Activated B cell treated with CpG ODN at 0.5 μM for 24 hours (primary cell): ENCODE measurements around the gene ZDHHC14. TPM values are rescaled to one million over a fixed set of nuclear protein-coding genes. Genes with fewer than 3 reads are reported as not detected.

Source experiments
- ATAC-seq: fragments of 200-7000 bp; cut with Tn5 transposase; one replicate; pipeline ENCODE4 v1.10.0; 2021; ENCODE audit warnings: low read depth, mild to moderate bottlenecking, moderate library complexity
- CTCF ChIA-PET: fragments of 350-600 bp; sonication (Branson Sonifier 250); formaldehyde crosslinking; loops from one replicate; lab custom pipeline; 2021; ENCODE audit warnings: antibody characterized with exemption; lab: Charles Lee
- POLR2A ChIA-PET: fragments of 350-600 bp; sonication (Branson Sonifier 250); formaldehyde crosslinking; loops from one replicate; lab custom pipeline; 2021; ENCODE audit warnings: antibody characterized with exemption; lab: Charles Lee
- DNase-seq: peaks from one replicate; pipeline ENCODE4 v3.0.0; 2022
- H3K27ac Mint-ChIP-seq: one replicate; pipeline ENCODE4 v1.8.0; 2020; ENCODE audit warnings: mixed read lengths
- H3K27me3 Mint-ChIP-seq: one replicate; pipeline ENCODE4 v1.8.0; 2021; ENCODE audit warnings: mixed read lengths
- H3K36me3 Mint-ChIP-seq: one replicate; pipeline ENCODE4 v1.8.0; 2021; ENCODE audit warnings: low read depth, mixed read lengths
- H3K4me1 Mint-ChIP-seq: one replicate; pipeline ENCODE4 v1.8.0; 2021; ENCODE audit warnings: mixed read lengths
- H3K4me3 Mint-ChIP-seq: one replicate; pipeline ENCODE4 v1.8.0; 2020; ENCODE audit warnings: mild to moderate bottlenecking, mixed read lengths
- H3K9me3 Mint-ChIP-seq: one replicate; pipeline ENCODE4 v1.8.0; 2020; ENCODE audit warnings: mixed read lengths
- intact Hi-C: fragments of 100-400 bp; cut with micrococcal nuclease; formaldehyde crosslinking; loops from one replicate; pipeline ENCODE4 v1.15.1; 2024
- total RNA-seq: library from RNA; stranded (reverse); gene quantifications from 2 replicates; pipeline ENCODE4 v1.2.3, GENCODE V29; 2022
- TF ChIP-seq, protein P1 (sequence below): fragments of 200-600 bp; IDR thresholded peaks from one replicate; pipeline ENCODE4 v1.8.0; 2022; ENCODE audit warnings: antibody characterized with exemption, mild to moderate bottlenecking

ZDHHC14 gene
- total RNA-seq, 1 donor from 2014 or later = 25.3 TPM

DNA sequence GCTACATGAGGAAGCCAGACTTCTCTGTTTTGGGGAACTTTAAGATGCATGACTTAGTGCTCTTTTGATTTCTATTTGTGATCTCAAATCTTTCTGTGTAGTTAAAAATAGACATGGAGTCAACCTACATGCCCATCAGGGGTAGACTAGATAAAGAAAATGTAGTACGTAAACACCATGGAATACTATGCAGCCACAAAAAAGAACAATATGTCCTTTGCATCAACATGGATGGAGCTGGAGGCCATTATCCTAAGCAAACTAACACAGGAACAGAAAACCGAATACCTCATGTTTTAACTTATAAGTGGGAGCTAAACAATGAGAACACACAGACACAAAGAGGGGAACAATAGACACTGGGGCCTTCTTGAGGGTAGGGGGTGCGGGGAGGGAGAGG is 102.8 kb downstream of the ZDHHC14 start:
- ChIA-PET CTCF (no interaction called here), POLR2A (no interaction called here)
- ATAC-seq (no peak), DNase-seq (no peak)
- TF ChIP-seq, protein P1, sequence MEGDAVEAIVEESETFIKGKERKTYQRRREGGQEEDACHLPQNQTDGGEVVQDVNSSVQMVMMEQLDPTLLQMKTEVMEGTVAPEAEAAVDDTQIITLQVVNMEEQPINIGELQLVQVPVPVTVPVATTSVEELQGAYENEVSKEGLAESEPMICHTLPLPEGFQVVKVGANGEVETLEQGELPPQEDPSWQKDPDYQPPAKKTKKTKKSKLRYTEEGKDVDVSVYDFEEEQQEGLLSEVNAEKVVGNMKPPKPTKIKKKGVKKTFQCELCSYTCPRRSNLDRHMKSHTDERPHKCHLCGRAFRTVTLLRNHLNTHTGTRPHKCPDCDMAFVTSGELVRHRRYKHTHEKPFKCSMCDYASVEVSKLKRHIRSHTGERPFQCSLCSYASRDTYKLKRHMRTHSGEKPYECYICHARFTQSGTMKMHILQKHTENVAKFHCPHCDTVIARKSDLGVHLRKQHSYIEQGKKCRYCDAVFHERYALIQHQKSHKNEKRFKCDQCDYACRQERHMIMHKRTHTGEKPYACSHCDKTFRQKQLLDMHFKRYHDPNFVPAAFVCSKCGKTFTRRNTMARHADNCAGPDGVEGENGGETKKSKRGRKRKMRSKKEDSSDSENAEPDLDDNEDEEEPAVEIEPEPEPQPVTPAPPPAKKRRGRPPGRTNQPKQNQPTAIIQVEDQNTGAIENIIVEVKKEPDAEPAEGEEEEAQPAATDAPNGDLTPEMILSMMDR = no peak
- H3K27me3 Mint-ChIP-seq = no peaks in the 10 kb centered on the region
- H3K4me1 Mint-ChIP-seq = peaks cover 44% of the 10 kb centered on the region
- intact Hi-C loops = no loop called here
- H3K9me3 Mint-ChIP-seq = peaks cover 2% of the 10 kb centered on the region
- H3K36me3 Mint-ChIP-seq = no peaks in the 10 kb centered on the region
- H3K27ac Mint-ChIP-seq = no peak overlapping the region
- H3K4me3 Mint-ChIP-seq = no peak overlapping the region

DNA sequence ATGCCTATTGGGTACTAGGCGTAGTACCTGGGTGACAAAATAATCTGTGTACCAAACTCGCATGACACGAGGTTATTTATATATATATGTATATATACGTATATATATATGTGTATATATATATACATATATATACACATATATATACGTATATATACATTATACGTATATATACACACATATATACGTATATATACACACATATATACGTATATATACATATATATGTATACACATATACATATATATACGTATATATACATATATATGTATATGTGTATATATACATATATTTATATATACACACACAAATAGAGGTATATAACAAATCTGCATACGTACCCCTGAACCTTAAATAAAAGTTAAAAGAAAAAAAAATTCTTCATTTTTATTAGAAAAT is 103.2 kb downstream of the ZDHHC14 start:
- Mint-ChIP-seq H3K9me3 (peaks cover 2% of the 10 kb centered on the region), H3K27me3 (no peaks in the 10 kb centered on the region), H3K27ac (no peak overlapping the region), H3K4me1 (peaks cover 47% of the 10 kb centered on the region), H3K36me3 (no peaks in the 10 kb centered on the region), H3K4me3 (no peak overlapping the region)
- intact Hi-C loops = no loop called here
- CTCF ChIA-PET = no interaction called here
- POLR2A ChIA-PET = no interaction called here
- TF ChIP-seq, protein P1 = no peak
- no peak for ATAC-seq
- no peak for DNase-seq

DNA sequence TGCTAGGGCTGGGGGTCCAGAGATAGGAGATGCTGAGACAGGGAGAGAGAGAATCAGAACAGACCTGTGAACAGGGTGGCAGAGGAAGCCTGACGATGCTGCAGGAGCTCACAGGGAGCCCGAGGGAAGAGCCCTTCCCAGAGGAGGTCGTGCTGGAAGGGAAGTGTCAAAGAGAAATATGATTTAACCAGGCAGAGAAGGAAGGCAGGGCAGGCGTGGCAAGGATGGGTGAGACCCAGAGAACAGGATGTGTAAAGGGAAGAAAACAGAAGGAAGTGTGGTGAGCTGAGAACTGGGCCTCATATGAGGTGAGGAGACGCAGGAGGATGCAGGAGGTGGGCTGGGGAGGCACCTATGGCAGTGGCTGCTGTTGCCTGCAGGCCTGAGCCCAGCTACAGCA is 105.6 kb downstream of the ZDHHC14 start:
- Mint-ChIP-seq H3K4me3 (peak overlapping the region; percentile 12), H3K4me1 (peaks cover 50% of the 10 kb centered on the region), H3K36me3 (no peaks in the 10 kb centered on the region), H3K9me3 (peaks cover 2% of the 10 kb centered on the region), H3K27ac (peak overlapping the region; percentile 72), H3K27me3 (no peaks in the 10 kb centered on the region)
- no peak for DNase-seq
- ChIA-PET POLR2A (interaction anchor here (0.7 to 2.5 kb wide), 4 partner anchors 12 to 27 kb away, joined by 3 to 11 read pairs (median 4); no protein-coding TSS in a partner anchor), CTCF (interaction anchor here (1.1 kb wide), 1 partner anchor 172 kb away, joined by 3 read pairs; no protein-coding TSS in a partner anchor)
- intact Hi-C loops = loop anchor here (5.0 kb wide), 1 partner anchor 41 kb away; no protein-coding TSS in a partner anchor
- peak; percentile 57 for ATAC-seq
- TF ChIP-seq, protein P1 = no peak

DNA sequence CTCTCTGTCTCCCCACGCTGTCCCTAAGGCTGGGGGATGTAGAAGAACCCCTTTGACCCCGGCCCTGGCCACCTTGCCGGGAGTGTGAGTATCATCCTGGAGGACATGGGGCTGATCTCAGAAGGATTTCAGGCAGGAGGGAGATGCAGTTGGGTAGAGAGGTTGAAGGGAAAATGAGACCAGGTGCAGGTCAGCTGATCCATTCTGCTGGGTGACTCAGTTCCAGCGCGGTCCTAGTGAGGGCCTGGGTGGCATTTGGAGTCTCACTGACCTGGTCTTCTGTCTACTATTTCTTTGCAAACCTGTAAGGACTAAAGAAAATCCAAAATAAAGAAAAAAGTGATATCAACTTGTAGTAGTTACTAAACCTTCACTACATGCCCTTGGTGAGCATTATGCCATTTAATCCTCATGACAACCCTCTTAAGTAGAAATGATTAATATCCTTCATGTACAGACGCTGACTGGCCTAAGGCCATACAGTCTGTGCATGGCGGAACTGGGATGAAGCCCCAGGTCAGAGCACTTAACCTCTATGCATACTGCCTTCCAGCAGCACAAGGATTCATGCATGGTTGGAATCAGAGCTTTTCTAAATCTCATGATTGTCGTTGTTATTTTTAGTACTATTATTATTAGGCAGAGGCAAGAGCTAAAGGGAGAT is 106.3 kb downstream of the ZDHHC14 start:
- CTCF ChIA-PET = no interaction called here
- intact Hi-C loops = loop anchor here (5.0 kb wide), 1 partner anchor 40 kb away; no protein-coding TSS in a partner anchor

DNA sequence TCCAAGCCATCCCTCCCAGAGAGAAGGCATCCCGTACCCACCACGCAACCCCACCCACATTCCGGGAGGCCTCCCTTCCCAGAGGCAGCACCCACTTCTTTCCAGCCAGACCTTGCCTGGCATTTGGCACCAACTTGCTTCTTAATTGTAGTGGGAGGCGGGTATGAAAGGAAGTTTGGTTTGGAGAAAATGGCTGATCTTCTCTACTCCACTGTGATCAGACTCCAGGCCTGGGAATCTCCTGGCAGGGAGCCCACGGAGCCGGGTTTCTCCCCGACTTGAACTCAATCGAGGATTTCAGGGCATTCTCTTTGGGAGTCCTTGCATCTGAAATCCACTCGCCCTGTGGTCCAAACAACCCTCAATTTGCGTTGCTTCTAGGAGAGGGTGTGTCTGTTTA is 107.1 kb downstream of the ZDHHC14 start:
- DNase-seq (no peak), ATAC-seq (no peak)
- TF ChIP-seq, protein P1 = no peak
- CTCF ChIA-PET = no interaction called here
- peaks cover 2% of the 10 kb centered on the region for H3K9me3 Mint-ChIP-seq
- H3K4me3 Mint-ChIP-seq = no peak overlapping the region
- intact Hi-C loops = loop anchor here (5.0 kb wide), 1 partner anchor 39 kb away; no protein-coding TSS in a partner anchor
- POLR2A ChIA-PET = no interaction called here
- H3K4me1 Mint-ChIP-seq = peaks cover 44% of the 10 kb centered on the region
- H3K27ac Mint-ChIP-seq = no peak overlapping the region
- no peaks in the 10 kb centered on the region for H3K36me3 Mint-ChIP-seq
- H3K27me3 Mint-ChIP-seq = no peaks in the 10 kb centered on the region

More for the DNA sequence above, 106.3 kb downstream of the ZDHHC14 start:
- DNase-seq = no peak
- Mint-ChIP-seq H3K27ac (peak overlapping the region; percentile 72), H3K9me3 (peaks cover 2% of the 10 kb centered on the region), H3K4me1 (peaks cover 45% of the 10 kb centered on the region), H3K27me3 (no peaks in the 10 kb centered on the region), H3K4me3 (no peak overlapping the region), H3K36me3 (no peaks in the 10 kb centered on the region)
- POLR2A ChIA-PET = interaction anchor here (1.1 to 2.5 kb wide), 3 partner anchors 13 to 23 kb away, joined by 4 to 11 read pairs (median 4); no protein-coding TSS in a partner anchor
- TF ChIP-seq, protein P1 = no peak
- no peak for ATAC-seq
